Mucosa of descending colon (tissue), 3 donors: ENCODE results near the gene HPSE2. TPM values are rescaled to one million over a fixed set of nuclear protein-coding genes. Genes with fewer than 3 reads are reported as not detected.

Experiments used
- ATAC-seq: fragments of 200-7000 bp; cut with Tn5 transposase; one replicate; pipeline ENCODE4 v1.9.1; 2020; ENCODE audit warnings: mild to moderate bottlenecking, moderate library complexity
- DNase-seq, 3 donors: peaks; one replicate each; pipeline ENCODE4 v3.0.0-alpha.2; 2020
- H3K36me3 ChIP-seq: fragments of 200-600 bp; one replicate; pipeline ENCODE4 v1.8.0; 2021; ENCODE audit warnings: low read depth, mild to moderate bottlenecking
- H3K4me1 ChIP-seq: fragments of 200-600 bp; one replicate; pipeline ENCODE4 v1.8.0; 2021; ENCODE audit warnings: low read depth, mild to moderate bottlenecking
- H3K4me3 ChIP-seq: fragments of 200-600 bp; one replicate; pipeline ENCODE4 v1.8.0; 2021; ENCODE audit warnings: mild to moderate bottlenecking
- H3K9me3 ChIP-seq: fragments of 200-600 bp; one replicate; pipeline ENCODE4 v1.8.0; 2021; ENCODE audit warnings: mild to moderate bottlenecking
- intact Hi-C, 2 donors: fragments of 100-400 bp; cut with DNase I in 1 of 2; cut with micrococcal nuclease in 1 of 2; formaldehyde crosslinking; loops; one replicate each; pipeline versions ENCODE4 v1.11.0 to v1.11.1; 2022; cut with DNase I, micrococcal nuclease
- total RNA-seq, 3 donors: library from RNA; stranded (reverse); fragmentation: NEBNext Ultra II Directional in 2 of 3; extraction: Animal tissue kit (Norgen Biotek cat#: 25700) in 2 of 3; gene quantifications; one replicate each; pipeline versions ENCODE4 v1.2.1 to v1.2.4, GENCODE V29; 2021 to 2023
- TF ChIP-seq, protein P1 (sequence below): fragments of 200-600 bp; IDR thresholded peaks from one replicate; pipeline ENCODE4 v1.8.0; 2022; ENCODE audit warnings: antibody characterized with exemption, mild to moderate bottlenecking
- donor health status: DM: no; HTN: no; CAD: no; lungs with moderate emphysema.
- donor health status: DM: no; HTN: no; CAD: no.
- donor health status: DM: no; HTN: yes; CAD: no.

HPSE2 gene
- total RNA-seq, 3 donors from 2014 or later = 1.3 to 3.7 (median 2.4) TPM

- no peaks in the 10 kb centered on the region for H3K9me3 ChIP-seq
- no peak for DNase-seq
- H3K36me3 ChIP-seq = no peaks in the 10 kb centered on the region
- ATAC-seq = no peak
- intact Hi-C loops = no loop called here
- H3K4me1 ChIP-seq = no peaks in the 10 kb centered on the region
- TF ChIP-seq, protein P1, sequence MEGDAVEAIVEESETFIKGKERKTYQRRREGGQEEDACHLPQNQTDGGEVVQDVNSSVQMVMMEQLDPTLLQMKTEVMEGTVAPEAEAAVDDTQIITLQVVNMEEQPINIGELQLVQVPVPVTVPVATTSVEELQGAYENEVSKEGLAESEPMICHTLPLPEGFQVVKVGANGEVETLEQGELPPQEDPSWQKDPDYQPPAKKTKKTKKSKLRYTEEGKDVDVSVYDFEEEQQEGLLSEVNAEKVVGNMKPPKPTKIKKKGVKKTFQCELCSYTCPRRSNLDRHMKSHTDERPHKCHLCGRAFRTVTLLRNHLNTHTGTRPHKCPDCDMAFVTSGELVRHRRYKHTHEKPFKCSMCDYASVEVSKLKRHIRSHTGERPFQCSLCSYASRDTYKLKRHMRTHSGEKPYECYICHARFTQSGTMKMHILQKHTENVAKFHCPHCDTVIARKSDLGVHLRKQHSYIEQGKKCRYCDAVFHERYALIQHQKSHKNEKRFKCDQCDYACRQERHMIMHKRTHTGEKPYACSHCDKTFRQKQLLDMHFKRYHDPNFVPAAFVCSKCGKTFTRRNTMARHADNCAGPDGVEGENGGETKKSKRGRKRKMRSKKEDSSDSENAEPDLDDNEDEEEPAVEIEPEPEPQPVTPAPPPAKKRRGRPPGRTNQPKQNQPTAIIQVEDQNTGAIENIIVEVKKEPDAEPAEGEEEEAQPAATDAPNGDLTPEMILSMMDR = no peak
- H3K4me3 ChIP-seq = no peak overlapping the region
Observed at GRCh38 chr10:98886686-98887085, 349.0 kb downstream of the HPSE2 start.

- H3K4me1 ChIP-seq = no peaks in the 10 kb centered on the region
- H3K36me3 ChIP-seq = no peaks in the 10 kb centered on the region
Observed at GRCh38 chr10:98885378-98885777, 350.3 kb downstream of the HPSE2 start.

DNA sequence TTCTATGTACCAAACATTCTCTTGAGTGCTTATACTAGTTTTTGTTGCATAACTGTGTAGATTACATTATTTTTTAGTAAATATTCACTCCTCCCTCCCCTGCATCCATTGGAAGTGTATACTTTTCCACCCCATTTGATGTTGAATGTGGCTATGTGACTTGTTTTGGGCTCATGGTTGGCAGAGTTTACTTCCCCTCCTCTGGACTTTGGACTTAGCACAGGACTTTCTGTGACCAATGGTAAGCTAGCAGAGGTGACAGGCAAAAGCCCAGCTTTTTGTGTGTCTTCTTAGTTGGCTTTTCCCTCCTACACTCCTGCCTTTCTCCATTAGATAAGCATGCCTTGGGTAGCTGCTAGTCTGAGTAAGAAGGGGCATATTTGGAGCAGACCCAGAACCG, 353.9 kb downstream of the HPSE2 start:
- Histone ChIP-seq H3K36me3 (no peaks in the 10 kb centered on the region), H3K9me3 (no peaks in the 10 kb centered on the region), H3K4me1 (no peaks in the 10 kb centered on the region), H3K4me3 (no peak overlapping the region)
- DNase-seq (no peak), ATAC-seq (no peak)
- intact Hi-C loops = no loop called here
- TF ChIP-seq, protein P1 = no peak

More at GRCh38 chr10:98885378-98885777, 350.3 kb downstream of the HPSE2 start:
- TF ChIP-seq, protein P1 = no peak
- H3K4me3 ChIP-seq = no peak overlapping the region
- no peaks in the 10 kb centered on the region for H3K9me3 ChIP-seq
- ATAC-seq (no peak), DNase-seq (no peak)
- intact Hi-C loops = no loop called here

- Histone ChIP-seq H3K9me3 (no peaks in the 10 kb centered on the region), H3K4me3 (no peak overlapping the region), H3K36me3 (no peaks in the 10 kb centered on the region), H3K4me1 (no peaks in the 10 kb centered on the region)
- no peak for DNase-seq
- TF ChIP-seq, protein P1 = no peak
- ATAC-seq = no peak
- intact Hi-C loops = no loop called here
Observed at GRCh38 chr10:98880971-98881370, 354.7 kb downstream of the HPSE2 start.

GRCh38 chr10:98878921-98879320, 356.7 kb downstream of the HPSE2 start:
- TF ChIP-seq, protein P1 = no peak
- no peaks in the 10 kb centered on the region for H3K9me3 ChIP-seq
- intact Hi-C loops = no loop called here

DNA sequence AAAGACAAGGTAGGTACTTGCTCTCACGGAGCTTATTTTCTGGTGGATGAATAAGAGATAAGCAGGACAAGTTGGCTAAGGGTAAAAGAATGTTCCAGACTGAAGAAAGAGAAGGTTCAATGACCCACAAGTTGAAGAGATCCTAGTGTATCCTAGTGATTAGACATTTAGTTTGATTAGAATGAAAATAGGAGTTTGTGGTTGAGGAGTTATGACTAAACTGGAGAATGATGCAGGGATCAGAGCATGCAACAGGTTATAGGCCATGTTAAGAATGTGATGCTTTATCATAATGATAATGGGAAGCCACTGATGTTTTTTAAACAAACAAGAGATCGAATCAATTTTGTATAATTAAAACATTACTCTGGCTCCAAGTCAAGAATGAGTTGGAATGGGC, 357.2 kb downstream of the HPSE2 start:
- ATAC-seq = no peak
- no peak for DNase-seq
- no peak overlapping the region for H3K4me3 ChIP-seq
- no peaks in the 10 kb centered on the region for H3K9me3 ChIP-seq
- no peaks in the 10 kb centered on the region for H3K4me1 ChIP-seq
- intact Hi-C loops = no loop called here
- H3K36me3 ChIP-seq = no peaks in the 10 kb centered on the region
- TF ChIP-seq, protein P1 = no peak

More at GRCh38 chr10:98878921-98879320, 356.7 kb downstream of the HPSE2 start:
- H3K4me3 ChIP-seq = no peak overlapping the region
- no peaks in the 10 kb centered on the region for H3K36me3 ChIP-seq
- DNase-seq (no peak), ATAC-seq (no peak)
- no peaks in the 10 kb centered on the region for H3K4me1 ChIP-seq
